WTC11 (cell line): ENCODE data around the gene GUCD1.

Source experiments
- RELA ChIP-seq: sonication (generic); formaldehyde crosslinking; IDR thresholded peaks from 2 replicates; pipeline ENCODE4 v1.8.1; 2022; ENCODE audit warnings: missing genetic modification reagents, mild to moderate bottlenecking, borderline replicate concordance
- TF ChIP-seq, protein P1 (sequence below): fragments of 250-450 bp; sonication (Bioruptor Pico); IDR thresholded peaks from 2 replicates; pipeline ENCODE4 v1.9.0; 2021; ENCODE audit warnings: mild to moderate bottlenecking
- TF ChIP-seq, protein P2 (sequence below): sonication (generic); formaldehyde crosslinking; IDR thresholded peaks from 2 replicates; pipeline ENCODE4 v1.8.1; 2022; ENCODE audit warnings: low read depth, missing genetic modification reagents, borderline replicate concordance
- TF ChIP-seq, protein P3 (sequence below): fragments of 200-600 bp; IDR thresholded peaks from 2 replicates; pipeline ENCODE4 v1.8.0; 2022; ENCODE audit warnings: antibody characterized with exemption
- TF ChIP-seq, protein P4 (sequence below): sonication (generic); formaldehyde crosslinking; IDR thresholded peaks from 2 replicates; pipeline ENCODE4 v1.8.0; 2022; ENCODE audit warnings: mild to moderate bottlenecking, missing genetic modification reagents

DNA sequence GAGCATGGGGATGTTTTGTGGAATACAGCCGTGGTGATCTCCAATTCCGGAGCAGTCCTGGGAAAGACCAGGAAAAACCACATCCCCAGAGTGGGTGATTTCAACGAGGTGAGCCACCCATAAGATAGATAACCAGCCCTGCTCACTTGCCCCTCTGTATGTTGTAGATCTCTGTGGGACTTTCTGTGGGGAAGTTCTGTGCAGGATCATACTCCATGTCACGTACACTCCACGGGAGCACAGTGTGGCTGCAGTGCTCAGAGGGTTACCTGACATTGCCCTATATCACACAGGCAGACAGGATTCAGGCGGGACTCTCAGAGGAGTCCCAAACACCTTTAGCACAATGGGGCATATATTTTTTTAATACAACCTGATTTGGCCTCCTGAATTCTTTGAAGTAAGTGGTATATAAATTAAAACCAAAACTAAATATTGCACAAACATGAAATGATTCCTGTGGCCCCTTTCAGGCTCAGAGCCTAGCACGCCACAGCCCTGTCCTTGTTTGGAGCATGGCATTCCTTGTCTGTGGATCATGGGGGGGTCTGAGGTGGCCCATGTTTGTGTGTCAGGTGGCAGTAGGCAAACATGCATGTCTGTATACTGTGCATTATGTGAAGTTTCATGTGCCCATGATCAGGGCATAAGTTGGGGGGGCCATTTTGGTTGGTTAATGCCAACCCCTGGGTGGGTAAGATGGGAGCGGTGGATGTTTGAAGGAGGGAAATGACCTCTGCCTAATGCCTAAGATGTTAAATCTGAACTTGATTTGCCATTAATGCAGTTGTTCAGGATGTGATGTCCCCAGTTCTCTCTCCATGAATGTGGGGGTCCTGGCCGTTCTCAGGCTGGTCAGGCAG lies 41.3 kb downstream of the GUCD1 start:
- TF ChIP-seq, protein P1, sequence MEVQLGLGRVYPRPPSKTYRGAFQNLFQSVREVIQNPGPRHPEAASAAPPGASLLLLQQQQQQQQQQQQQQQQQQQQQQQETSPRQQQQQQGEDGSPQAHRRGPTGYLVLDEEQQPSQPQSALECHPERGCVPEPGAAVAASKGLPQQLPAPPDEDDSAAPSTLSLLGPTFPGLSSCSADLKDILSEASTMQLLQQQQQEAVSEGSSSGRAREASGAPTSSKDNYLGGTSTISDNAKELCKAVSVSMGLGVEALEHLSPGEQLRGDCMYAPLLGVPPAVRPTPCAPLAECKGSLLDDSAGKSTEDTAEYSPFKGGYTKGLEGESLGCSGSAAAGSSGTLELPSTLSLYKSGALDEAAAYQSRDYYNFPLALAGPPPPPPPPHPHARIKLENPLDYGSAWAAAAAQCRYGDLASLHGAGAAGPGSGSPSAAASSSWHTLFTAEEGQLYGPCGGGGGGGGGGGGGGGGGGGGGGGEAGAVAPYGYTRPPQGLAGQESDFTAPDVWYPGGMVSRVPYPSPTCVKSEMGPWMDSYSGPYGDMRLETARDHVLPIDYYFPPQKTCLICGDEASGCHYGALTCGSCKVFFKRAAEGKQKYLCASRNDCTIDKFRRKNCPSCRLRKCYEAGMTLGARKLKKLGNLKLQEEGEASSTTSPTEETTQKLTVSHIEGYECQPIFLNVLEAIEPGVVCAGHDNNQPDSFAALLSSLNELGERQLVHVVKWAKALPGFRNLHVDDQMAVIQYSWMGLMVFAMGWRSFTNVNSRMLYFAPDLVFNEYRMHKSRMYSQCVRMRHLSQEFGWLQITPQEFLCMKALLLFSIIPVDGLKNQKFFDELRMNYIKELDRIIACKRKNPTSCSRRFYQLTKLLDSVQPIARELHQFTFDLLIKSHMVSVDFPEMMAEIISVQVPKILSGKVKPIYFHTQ (CRISPR knock-in tag) = no peak
- TF ChIP-seq, protein P2, sequence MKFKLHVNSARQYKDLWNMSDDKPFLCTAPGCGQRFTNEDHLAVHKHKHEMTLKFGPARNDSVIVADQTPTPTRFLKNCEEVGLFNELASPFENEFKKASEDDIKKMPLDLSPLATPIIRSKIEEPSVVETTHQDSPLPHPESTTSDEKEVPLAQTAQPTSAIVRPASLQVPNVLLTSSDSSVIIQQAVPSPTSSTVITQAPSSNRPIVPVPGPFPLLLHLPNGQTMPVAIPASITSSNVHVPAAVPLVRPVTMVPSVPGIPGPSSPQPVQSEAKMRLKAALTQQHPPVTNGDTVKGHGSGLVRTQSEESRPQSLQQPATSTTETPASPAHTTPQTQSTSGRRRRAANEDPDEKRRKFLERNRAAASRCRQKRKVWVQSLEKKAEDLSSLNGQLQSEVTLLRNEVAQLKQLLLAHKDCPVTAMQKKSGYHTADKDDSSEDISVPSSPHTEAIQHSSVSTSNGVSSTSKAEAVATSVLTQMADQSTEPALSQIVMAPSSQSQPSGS (CRISPR knock-in tag) = no peak
- TF ChIP-seq, protein P3, sequence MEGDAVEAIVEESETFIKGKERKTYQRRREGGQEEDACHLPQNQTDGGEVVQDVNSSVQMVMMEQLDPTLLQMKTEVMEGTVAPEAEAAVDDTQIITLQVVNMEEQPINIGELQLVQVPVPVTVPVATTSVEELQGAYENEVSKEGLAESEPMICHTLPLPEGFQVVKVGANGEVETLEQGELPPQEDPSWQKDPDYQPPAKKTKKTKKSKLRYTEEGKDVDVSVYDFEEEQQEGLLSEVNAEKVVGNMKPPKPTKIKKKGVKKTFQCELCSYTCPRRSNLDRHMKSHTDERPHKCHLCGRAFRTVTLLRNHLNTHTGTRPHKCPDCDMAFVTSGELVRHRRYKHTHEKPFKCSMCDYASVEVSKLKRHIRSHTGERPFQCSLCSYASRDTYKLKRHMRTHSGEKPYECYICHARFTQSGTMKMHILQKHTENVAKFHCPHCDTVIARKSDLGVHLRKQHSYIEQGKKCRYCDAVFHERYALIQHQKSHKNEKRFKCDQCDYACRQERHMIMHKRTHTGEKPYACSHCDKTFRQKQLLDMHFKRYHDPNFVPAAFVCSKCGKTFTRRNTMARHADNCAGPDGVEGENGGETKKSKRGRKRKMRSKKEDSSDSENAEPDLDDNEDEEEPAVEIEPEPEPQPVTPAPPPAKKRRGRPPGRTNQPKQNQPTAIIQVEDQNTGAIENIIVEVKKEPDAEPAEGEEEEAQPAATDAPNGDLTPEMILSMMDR = no peak
- TF ChIP-seq, protein P4, sequence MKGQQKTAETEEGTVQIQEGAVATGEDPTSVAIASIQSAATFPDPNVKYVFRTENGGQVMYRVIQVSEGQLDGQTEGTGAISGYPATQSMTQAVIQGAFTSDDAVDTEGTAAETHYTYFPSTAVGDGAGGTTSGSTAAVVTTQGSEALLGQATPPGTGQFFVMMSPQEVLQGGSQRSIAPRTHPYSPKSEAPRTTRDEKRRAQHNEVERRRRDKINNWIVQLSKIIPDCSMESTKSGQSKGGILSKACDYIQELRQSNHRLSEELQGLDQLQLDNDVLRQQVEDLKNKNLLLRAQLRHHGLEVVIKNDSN (CRISPR knock-in tag) = no peak
- no peak for TF ChIP-seq RELA
